HG02973 (cell line): ENCODE data around the gene NR2F1-AS1.

Experiments
- ATAC-seq: cut with Tn5 transposase; IDR thresholded peaks from one replicate; pipeline ENCODE4 v1.9.1; 2021; ENCODE audit warnings: moderate library complexity; ENCODE audit not compliant: unreplicated experiment

The NR2F1-AS1 gene

GRCh38 chr5:93603793-93604643 lies 23.0 kb upstream of the NR2F1-AS1 start:
- no peak for ATAC-seq

DNA sequence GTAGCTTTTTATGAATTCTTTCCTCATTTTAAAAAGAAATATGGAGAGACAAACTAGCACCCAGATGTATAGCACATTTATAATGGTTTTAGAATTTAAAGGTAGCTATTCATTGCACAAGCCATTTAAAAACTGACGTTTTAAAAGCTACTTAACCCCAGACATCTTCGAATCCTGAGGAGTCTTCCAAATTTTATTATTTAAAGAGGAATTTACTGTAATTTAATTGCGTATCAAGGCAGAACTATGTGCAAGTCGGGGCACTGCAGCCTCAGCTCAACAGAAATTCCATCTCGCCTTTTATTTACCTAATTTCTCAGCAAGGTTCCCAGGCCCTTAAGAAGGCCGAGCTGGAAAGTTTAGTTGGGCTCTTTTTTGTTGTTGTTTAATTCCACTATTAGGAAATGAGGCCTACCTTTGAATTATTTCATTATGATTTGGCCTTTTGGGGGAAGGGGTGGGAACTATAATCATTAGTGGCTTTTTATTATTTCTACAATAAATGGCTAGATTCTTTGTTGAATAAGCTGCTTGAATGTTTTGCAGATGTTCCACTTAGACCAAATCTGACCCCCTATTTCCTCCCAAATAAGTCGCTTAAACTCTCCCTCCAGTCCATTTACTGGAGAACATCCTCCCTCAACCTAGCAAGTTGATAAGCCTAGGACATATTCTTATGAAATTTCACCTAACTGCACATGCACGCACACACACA lies 22.2 kb upstream of the NR2F1-AS1 start:
- no peak for ATAC-seq

DNA sequence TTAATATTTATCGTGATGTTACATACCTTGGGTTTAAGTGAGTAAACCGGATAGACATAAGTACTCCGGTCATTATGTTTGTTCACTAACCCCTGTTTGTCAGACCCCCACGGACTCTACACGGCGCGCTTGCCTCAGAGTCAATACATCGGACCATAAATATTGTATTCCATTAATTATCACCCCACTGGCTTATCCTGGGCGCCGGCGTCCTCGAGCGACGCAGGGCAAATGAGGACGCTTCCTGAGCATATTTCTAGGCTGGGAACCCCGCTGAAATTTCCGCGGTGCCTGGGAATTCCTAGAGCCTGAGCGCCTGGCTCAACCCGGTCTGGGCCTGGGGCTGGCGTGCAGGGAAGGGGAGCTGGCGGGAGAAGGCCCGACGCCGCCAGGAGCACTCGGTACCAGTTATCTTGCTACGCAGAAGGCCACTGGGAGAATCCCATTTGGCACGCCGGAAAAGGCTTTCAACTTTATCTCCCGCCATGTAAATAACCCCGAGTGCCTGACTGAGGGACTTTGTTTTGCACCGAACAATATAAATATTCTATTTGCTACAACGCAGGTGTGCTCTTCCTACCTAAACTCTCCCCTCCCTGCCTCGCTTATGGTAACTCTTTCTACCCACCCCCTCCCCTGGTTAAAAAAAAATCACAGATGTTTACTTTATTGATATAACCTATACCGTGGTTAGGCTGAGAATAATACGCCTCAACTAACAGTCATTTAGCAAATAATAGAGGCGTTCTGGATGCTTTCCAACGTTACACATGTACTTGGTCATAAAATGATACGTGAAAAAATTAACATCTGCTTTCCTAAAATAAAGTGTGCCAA lies 21.4 kb upstream of the NR2F1-AS1 start:
- no peak for ATAC-seq

GRCh38 chr5:93601802-93602155 lies 20.8 kb upstream of the NR2F1-AS1 start:
- no peak for ATAC-seq

GRCh38 chr5:93601071-93601801 lies 20.2 kb upstream of the NR2F1-AS1 start:
- ATAC-seq, result no peak

DNA sequence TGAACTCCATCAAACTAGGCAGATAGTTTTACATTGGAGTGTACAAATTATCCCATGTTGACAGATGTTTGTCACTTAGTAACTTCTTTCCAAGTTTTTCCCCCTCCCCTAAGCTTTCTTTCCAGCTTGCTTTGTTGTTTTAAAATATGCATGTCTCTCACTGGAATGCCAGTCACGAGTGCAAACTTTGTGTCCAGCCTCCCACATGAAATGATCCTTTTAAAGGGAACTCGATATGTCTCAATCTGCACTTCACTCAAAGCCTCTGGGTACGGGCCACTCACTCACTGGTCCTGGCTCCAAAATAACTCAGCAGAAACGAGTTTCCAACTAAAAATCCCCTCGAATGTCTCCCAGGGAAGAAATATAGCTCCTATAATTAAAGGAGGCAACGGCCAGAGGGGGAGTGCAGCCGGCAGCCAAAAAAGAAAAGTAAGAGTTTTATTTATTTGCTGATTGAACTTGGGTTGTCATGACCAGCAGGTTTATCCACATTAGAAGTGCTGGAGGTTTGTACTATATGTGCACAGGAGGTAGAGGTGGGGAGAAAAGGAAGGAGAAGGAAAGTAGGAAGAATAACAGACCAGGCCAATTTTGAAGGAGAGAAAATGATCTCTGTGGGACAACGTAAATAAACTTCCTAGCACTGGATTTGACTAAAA lies 19.5 kb upstream of the NR2F1-AS1 start:
- no peak for ATAC-seq

- no peak for ATAC-seq
Observed at GRCh38 chr5:93599399-93600120, 18.5 kb upstream of the NR2F1-AS1 start.

DNA sequence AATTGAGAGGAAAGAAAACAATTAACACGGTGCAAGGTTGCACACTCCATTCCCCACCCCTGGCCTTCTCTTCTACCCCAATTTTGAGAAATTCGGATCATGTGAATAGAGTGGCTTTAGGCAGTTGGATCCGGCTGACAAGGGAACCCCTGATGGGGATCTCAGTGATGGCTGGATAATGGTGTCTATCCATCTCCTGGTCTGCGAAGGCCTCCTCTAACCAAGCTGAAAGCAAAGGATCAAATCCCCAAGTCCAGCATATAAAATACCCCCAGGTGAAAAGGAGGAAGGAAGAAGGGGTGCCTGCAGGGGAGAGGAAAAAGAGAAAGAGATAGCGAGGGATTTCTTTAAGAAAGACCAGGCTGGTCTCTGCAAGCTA lies 18.0 kb upstream of the NR2F1-AS1 start:
- ATAC-seq, result no peak

DNA sequence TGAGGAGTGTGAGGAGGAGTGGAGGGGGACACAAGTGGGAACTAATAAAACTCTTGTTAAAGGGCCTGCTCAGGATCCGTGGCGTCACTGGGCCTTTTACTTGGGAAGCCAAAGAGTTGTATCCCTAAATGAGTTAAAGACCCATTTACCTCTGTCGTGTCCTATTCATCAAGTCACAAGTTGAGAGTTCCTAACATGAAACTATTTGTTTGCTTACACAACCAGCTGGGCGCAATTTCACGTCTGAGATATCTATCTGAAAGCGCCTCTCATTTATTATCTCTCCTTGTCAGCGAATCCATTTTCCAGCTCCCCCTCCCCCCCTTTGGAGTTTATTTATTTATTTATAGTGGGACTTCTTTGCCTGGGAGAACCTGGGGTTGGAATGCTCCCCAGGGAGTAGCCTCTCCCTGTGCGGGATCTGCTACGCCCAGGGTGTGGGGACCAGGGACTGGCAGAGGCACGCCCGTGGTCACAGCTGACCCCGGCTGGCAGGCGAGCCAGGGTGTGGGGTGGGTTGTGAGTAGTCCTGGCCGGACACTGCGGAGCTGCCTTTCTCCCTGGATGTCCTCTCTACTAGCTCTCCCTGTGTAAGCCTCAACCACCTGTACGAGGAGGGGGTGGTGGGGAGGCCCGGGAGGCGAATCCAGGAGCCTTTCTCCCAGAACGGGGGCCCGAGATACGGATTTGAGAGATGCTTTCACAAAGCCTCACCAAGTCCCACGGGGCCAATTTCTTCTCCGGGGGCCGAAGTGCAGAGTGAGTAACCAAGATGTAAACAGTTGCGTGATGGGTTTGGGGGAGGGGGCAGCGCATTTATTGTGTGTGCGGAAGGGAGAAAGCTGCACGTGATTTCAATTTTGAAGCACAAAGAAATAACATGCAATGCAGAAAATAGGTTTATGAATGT lies 17.3 kb upstream of the NR2F1-AS1 start:
- ATAC-seq, result no peak

GRCh38 chr5:93596676-93597490 lies 15.9 kb upstream of the NR2F1-AS1 start:
- no peak for ATAC-seq

GRCh38 chr5:93596310-93596675 lies 15.3 kb upstream of the NR2F1-AS1 start:
- no peak for ATAC-seq

- no peak for ATAC-seq
Observed at GRCh38 chr5:93595420-93596147, 14.6 kb upstream of the NR2F1-AS1 start.

DNA sequence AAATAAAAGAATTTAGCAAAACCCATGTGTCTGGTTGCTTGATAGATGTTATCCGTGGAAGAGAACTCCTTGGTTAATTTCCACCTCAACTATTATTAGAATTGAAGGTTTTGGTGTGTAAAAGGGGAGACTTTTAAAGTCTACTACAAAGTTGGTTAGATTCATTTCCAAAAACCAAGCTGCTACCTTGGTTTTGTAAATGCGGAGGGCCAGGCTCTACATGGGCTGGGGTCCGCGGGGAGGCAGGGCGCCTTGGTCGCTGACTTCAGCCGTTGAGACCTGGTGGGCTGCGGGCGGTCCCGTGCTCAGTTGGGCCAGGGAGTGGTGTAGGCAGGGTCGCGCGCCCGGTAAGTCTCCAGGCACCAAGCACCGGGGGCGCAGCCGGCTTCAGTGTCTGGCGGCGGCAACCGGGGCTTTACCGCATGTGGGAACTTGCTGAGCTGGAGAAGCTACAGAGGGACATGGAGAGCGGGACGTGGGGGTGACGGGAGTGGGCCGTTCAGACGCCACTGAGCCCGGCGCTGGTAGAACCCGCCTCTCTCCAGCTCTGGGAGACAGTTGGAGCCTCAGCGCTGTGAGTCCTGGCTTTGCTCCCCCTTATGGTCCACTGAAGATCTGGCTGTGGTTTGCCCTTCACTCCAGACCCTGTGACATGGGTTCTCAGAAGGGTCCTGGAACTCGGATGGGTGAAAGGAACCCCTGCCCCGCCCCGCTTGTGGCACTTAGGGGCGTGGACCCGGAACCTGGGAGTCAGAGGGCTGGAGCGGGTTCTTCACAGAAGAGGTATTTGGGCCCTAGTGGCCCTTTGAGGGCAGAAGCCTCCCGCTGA lies 13.8 kb upstream of the NR2F1-AS1 start:
- ATAC-seq, result no peak

- no peak for ATAC-seq
Observed at GRCh38 chr5:93593476-93594131, 12.6 kb upstream of the NR2F1-AS1 start.

GRCh38 chr5:93592883-93593282 lies 11.9 kb upstream of the NR2F1-AS1 start:
- ATAC-seq, result no peak
